ENCODE measurements around the gene THRA.
A peak's percentile ranks its signal among the peaks of the same experiment; 100 is the strongest.

The THRA gene

GRCh38 chr17:40099619-40100418 lies 37.1 kb downstream of the THRA start:
- peak; percentile 50 for DNase-seq

GRCh38 chr17:40100419-40100668 lies 37.6 kb downstream of the THRA start, which contains the start of gene NR1D1:
Gene NR1D1, minus strand, starts transcription at chr17:40100589. Its CDS starts 495 bp downstream, at chr17:40100094.
- DNase-seq: no peak

DNA sequence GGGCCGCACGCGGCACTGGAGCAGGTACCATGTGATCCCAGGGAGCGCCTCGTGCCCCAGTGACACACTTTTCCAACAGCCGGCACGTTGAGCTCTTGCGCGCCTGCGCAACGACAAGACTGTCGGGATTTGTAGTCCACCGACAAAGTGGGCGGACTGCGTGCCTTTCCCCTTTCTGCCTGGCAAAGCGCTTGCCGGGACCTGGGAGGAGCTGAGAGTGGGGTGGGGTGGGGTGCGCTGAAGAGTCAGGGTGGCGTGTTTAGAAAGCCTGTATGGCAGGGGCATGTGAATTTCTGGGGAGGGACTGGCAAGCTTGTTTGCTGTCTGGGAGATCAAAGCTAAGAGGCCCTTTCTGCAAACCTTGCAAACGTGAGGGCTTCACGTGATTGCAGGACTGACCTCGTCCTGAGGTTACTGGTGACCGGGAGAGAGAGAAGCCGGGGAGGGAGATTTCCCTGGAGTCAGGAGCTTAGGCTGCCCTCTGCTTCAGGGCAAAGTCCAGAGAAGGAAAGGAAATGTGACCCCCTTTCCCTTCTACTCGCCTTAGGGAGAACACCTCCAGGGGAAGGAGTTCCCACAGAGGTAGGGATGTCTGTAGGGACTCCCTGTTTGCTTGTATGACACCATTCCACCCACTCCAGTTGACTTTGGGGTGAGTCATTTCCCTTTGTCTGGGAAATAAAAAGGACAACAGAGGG lies 38.1 kb downstream of the THRA start:
- peak; percentile 97 for DNase-seq

- DNase-seq: peak; percentile 20
Observed at GRCh38 chr17:40101367-40102210, 38.8 kb downstream of the THRA start.

GRCh38 chr17:40103071-40103661 lies 40.4 kb downstream of the THRA start:
- DNase-seq: no peak

- DNase-seq: no peak
Observed at GRCh38 chr17:40103688-40104087, 40.9 kb downstream of the THRA start.

DNA sequence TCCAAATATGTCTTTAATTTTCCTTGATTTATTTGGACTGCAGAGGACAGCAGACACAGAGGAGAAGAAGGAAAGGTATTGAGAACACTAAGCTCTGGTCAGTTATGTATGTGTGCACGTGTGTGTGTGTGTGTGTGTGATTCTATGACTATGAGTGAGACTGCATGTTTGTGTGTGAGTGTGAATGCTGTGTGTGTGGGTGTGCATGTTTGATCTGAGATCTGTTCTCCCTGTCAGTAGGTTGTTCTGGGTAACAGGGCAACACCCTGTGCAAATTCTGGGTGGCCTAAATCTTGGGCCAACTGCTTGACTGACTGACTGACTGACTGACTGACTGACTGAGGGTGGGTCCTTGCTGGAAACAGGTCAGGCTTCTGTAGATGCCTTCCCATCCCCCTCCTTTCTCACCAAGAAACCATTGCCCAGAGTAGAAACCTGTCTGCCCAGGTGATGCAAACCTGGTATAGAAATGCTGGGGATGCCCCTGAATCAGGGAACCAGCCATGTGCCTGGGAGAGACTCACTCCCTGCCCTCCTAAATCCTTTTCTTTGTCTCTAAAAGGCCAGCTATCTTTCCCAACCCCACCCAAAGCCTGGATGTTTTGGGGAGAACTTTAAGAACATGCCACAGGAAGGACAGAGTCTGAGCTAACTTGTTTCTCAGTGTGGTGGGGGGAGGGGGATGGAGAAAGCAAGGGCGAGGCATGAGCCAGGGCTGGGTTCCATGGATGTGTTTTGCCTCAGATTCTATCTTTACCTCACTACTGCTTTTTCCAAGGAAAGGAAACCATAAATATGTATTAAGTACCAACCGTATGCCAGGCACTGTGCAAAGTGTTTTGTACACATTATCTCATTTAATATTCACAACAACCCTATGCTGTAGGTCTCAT lies 42.1 kb downstream of the THRA start:
- DNase-seq: no peak

GRCh38 chr17:40105861-40106759 lies 43.3 kb downstream of the THRA start:
- DNase-seq: no peak

GRCh38 chr17:40106760-40107521 lies 44.2 kb downstream of the THRA start:
- DNase-seq: no peak

DNA sequence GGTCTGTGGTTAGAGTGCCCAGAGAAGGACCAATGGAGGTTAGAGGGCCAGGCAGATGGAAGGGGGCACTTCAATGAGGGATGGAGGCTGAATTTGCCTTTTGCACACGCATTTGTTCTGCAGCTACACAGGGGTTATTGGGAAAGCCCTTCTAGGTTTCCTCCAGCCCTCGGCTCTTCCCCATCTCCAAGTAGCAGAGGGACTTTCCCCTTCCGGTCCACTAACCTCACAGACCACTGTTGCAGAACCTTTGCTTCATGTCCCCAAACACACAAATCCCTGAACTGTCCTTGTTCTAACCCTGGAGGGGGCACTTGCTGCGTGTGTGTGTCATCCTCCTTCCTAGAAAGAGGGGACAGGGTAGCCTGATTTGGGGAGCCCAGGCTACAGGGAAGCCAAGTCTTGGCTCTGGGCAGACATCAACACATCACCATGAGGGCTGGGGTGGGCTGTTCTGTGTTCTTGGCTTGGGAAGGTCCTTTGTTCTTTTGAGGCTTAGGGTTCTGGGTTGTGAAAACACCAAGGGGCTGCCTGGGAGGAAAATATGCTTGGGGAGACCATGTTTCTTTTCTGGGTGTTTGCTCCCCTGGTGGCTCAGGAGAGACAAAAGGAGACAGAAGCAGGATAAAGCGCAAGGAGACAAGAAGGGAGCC lies 44.9 kb downstream of the THRA start:
- no peak for DNase-seq

DNA sequence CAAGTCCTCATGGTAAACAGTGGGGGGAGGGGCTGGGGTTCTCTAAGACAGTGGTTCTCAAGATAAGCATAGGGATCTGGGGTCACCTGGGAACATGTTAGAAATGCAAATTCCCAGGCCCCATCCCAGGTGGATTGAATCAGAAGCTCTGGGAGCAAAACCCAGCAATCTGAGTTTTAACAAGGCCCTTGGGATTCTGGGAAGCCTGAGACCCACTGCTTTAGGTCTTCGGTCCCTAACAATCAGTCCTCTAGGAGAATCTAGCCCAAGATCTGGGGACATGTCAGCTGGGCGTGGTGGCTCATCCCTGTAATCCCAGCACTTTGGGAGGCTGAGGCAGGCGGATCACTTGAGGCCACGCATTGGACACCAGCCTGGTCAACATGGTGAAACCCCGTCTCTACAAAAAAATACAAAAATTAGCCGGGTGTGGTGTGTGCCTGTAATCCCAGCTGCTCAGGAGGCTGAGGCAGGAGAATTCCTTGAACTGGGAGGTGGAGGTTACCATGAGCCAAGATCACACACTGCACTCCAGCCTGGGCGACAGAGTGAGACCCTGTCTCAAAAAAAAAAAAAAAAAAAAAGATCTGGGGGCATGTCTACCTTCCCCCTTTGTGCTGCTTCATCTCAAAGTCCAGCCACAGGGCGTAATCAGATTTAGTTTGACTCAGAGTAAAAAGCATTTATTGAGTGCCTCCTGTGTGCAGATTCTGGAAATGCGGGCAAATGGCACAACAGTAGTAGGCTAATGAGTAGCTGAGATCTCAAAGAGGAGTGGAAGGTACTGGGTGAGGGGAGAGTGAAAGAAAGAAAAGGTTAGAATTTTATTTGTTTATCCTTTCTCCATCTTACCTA lies 46.4 kb downstream of the THRA start:
- DNase-seq: peak; percentile 18

DNA sequence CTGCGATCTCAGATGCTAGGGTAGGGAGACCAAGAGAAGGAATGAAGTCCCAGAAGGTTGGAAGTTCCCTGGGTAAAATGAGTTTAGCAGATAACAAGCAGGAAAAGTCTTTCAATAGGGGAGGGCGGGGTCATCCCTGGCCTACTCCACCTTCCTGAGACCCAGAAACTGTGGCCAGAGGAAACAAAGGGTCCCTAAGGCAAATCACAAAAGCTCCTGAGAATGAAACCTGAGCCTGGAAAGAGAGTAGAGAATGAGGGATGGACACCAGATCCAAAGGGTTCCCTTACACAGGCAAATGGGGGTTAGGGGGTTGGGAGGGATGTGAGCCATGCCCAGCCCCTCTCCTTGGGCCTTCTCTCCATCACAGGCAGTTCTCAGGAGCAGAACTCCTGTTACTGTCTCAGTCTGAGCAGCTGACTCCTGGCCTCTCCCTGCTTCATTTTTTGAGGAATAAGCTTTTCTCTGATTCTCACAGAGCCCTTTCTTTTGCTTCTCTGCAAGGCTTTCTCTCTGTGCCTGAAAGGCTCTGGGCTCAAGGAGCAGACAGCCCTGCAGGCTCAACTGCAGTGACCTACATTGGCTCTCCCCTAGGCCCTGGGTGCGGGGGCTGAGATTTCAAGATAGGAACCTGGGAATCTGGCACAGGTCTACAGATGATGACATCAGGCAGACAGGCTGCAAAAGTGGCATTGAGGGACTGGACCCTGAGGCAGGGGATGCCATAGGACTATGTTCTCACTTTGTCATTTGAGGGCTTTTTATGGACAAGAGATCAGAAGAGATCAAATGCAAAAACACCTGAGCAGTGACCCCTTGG lies 47.5 kb downstream of the THRA start:
- no peak for DNase-seq

DNA sequence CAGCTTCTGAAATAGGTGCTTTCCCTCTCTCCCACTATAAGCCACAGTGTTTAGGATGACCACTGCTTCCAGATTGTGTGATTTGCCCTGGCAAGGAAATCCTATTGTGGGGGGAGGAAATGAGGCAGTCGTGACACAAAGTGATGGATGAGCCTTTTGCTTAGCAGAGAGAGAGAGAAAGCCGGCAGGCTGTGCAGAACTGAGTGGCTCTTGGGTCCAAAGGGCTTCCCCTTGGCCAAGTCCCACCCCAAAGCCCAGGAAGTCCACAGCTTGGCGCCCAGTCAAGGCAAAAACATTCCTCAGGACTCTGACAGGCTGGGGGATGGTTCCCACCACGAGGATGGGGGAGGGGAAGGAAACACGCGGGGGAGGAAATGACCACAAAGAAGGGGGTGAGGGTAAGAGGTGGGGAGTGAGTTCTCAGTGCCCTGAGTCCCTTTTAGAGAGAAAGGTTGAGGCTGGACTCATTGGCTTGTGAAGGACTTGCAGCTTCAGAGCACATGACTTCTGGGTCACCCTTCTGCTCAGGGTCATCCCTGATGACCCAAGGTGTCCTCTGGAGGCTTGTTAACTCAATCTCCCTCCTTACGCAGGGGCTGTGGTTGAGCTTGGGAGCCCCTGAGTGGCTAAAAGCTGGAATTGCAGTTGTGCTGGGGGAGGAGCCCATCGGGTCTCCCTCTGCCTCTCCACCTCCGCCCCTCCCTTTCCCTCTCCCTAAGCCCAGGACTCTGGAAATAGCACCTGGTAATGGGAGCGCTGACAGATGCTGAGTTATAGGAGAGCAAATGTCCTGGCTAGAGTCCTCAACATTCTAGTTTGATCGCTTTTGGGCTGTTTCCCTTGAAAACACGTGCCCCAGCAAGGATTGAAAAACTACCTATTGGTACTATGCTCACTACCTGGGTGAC lies 48.7 kb downstream of the THRA start:
- peak; percentile 96 for DNase-seq

DNA sequence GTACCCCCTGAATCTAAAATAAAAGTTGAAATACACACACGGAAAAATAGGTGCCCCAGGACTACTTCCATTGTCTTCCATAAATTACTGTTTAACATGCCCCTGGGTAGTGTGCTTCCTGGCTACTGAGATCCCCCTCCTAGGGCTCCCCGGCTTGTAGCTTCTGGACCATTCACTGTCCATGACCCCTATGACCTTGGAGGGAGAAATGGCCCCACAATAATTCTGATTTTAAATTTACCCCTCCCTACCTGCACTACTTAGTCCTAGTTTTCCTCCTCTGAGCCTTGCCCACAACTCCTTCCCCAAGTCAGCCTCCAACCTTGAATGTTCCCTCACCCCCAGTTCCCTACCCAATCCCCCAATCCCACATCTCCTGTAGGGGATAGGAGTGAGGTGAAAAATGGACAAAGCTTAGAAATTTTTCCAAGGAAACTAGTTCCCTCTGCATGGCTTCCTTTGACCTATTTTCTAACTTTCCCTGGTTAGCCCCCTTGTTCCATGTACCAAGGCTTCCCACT lies 49.5 kb downstream of the THRA start:
- no peak for DNase-seq

DNA sequence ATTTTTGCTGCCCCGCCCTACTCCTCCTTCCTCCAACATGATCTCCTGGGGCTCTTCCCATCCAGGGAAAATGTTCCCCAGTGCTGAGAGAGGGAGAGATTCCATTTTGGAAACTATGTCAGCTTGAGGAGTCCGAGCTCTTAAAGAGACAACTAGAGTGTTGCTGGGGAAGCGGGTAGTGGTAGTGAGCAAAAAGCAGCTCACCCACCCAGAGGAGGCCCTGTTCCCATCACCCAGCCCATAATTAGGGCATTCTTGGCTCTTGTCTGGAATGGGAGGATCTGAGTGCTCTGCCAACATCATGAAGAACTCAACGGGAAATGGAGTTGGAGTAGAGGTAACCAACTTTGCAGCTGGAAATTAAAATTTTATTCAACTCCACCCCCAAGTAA lies 49.9 kb downstream of the THRA start:
- no peak for DNase-seq

DNA sequence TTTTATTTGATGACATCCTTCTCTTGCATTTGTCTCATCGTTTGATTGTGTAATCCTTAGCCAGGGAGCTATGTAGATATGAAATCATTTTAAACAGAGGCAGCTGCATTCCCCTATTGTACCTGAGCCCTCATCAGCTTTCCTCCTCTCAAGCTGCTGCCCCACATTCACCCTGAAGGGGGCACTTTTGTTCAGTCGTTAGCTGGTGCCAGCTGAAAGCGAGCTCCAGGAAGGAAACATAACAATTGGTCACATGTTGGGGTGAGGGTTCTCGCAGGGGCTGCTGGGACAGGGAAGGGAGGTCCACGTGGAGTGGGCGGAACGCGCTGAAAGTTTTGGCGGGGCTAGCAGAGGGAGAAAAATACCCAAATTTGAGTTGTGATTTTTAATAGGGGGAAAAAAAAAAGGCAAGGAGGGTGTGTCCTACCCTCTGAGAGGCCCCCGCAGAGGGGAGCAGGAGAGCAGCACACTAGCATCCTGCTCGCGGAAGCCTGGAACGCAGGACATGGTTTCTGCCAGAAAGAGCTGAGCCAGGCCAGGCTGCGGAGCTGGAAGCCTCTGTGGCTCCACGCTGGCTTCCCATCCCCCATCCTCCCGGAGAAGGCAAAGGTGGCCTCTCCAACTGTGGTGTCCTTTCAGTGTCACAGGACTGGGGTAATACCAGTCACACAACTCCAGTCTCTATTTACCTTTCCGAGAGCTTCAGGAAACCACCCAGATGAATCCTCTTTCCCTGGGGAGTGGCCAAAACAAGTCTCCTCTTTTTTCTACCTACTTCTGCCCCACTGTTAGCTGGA lies 50.5 kb downstream of the THRA start:
- peak; percentile 96 for DNase-seq
